Endothelial cell of umbilical vein (primary cell): Measurements from ENCODE around the gene METTL8. TPM values are rescaled to one million over a fixed set of nuclear protein-coding genes. Genes with fewer than 3 reads are reported as not detected.

Experiments used
- BruUV-seq: library from RNA; stranded (reverse); fragments of 400-500 nt; replicated peaks from 2 replicates; lab custom pipeline; 2021; lab: Mats Ljungman, UMichigan
- CTCF ChIA-PET: fragments of 300-600, 350-600 bp; sonication (Branson Sonifier 250); formaldehyde crosslinking; loops from one replicate; lab custom pipeline; 2021; ENCODE audit warnings: antibody characterized with exemption, inconsistent platforms; lab: Charles Lee
- POLR2A ChIA-PET: fragments of 300-600, 350-600 bp; sonication (Branson Sonifier 250); formaldehyde crosslinking; loops from one replicate; lab custom pipeline; 2021; ENCODE audit warnings: antibody characterized with exemption, inconsistent platforms; lab: Charles Lee
- DNase-seq: peaks from one replicate; pipeline ENCODE4 v3.0.0-alpha.2; 2011; ENCODE audit warnings: low read depth, low spot score
- FAIRE-seq: peaks from 2 replicates; lab custom pipeline; 2011; peaks lifted over from hg19 to GRCh38; lab: Jason Lieb, UNC
- H2AFZ ChIP-seq: 2 replicates; pipeline ENCODE4 v1.6.0; 2012; ENCODE audit warnings: low read depth, low read length, control low read depth, inconsistent platforms
- H3K27ac ChIP-seq: 2 replicates; pipeline ENCODE4 v1.5.1; 2011; ENCODE audit warnings: low read depth, mild to moderate bottlenecking, control low read depth, low read length, moderate library complexity; ENCODE audit not compliant: insufficient read depth
- H3K27me3 ChIP-seq, 2 experiments: 2 replicates each; pipeline versions ENCODE4 v1.6.0 to v1.6.1; 2011; ENCODE audit warnings: low read length in 2 of 2, mixed read lengths in 1 of 2; ENCODE audit not compliant: control insufficient read depth in 2 of 2, insufficient read depth in 2 of 2
- H3K36me3 ChIP-seq, 2 experiments: 2 replicates in 1 of 2; 3 replicates in 1 of 2; pipeline ENCODE4 v1.5.1; 2011; ENCODE audit warnings: low read length in 2 of 2, mild to moderate bottlenecking in 1 of 2, moderate library complexity in 1 of 2; ENCODE audit not compliant: control insufficient read depth in 2 of 2, insufficient read depth in 2 of 2; ENCODE audit errors: extremely low read depth in 1 of 2
- H3K4me1 ChIP-seq: 3 replicates; pipeline ENCODE4 v1.5.1; 2011; ENCODE audit warnings: mild to moderate bottlenecking, low read length; ENCODE audit not compliant: control insufficient read depth, insufficient read depth; ENCODE audit errors: extremely low read depth
- H3K4me2 ChIP-seq: 2 replicates; pipeline ENCODE4 v1.6.1; 2011; ENCODE audit warnings: low read length, control low read depth, mixed read lengths; ENCODE audit not compliant: insufficient read depth
- H3K4me3 ChIP-seq, 3 experiments: fragments of 200-600 bp in 1 of 3; sonication (generic), shearing (Covaris generic) in 1 of 3; replicated peaks in 1 of 3; 2 replicates each; pipeline ENCODE4 v1.5.1; 2011 to 2016; ENCODE audit warnings: control low read depth in 3 of 3, low read length in 3 of 3, mild to moderate bottlenecking in 2 of 3, inconsistent platforms in 1 of 3, low read depth in 1 of 3, moderate library complexity in 1 of 3; ENCODE audit not compliant: insufficient read depth in 1 of 3
- H3K79me2 ChIP-seq: 2 replicates; pipeline ENCODE4 v1.6.0; 2012; ENCODE audit warnings: low read length, inconsistent platforms; ENCODE audit not compliant: control insufficient read depth, insufficient read depth
- H3K9ac ChIP-seq: replicated peaks from 2 replicates; pipeline ENCODE3; 2011; ENCODE audit warnings: low read length, control low read depth; ENCODE audit not compliant: insufficient read depth; ENCODE audit errors: extremely low read depth
- H3K9me1 ChIP-seq: replicated peaks from 3 replicates; pipeline ENCODE4 v1.6.0; 2011; ENCODE audit warnings: mild to moderate bottlenecking, low read length; ENCODE audit not compliant: control insufficient read depth, insufficient read depth; ENCODE audit errors: extremely low read depth
- H3K9me3 ChIP-seq: replicated peaks from 2 replicates; pipeline ENCODE4 v1.5.1; 2012; ENCODE audit warnings: low read length, inconsistent platforms; ENCODE audit not compliant: control insufficient read depth, insufficient read depth
- H4K20me1 ChIP-seq: replicated peaks from 2 replicates; pipeline ENCODE3; 2011; ENCODE audit warnings: mild to moderate bottlenecking, low read length; ENCODE audit not compliant: control insufficient read depth, insufficient read depth; ENCODE audit errors: extremely low read depth
- CTCF ChIP-seq, 2 donors: IDR thresholded peaks; 1 replicate in 1 of 2; 2 replicates in 1 of 2; pipeline ENCODE4 v1.5.1; 2011; ENCODE audit warnings: low read length in 2 of 2, mild to moderate bottlenecking in 2 of 2, moderate library complexity in 2 of 2, control low read depth in 1 of 2, inconsistent platforms in 1 of 2, low read depth in 1 of 2; ENCODE audit not compliant: insufficient read depth in 1 of 2; ENCODE audit errors: extremely low read depth in 1 of 2
- EZH2 ChIP-seq: IDR thresholded peaks from 2 replicates; pipeline ENCODE4 v1.6.1; 2012; ENCODE audit warnings: borderline replicate concordance, low read depth, mild to moderate bottlenecking, moderate library complexity, low read length, inconsistent platforms; ENCODE audit not compliant: severe bottlenecking
- FOS ChIP-seq: IDR thresholded peaks from 2 replicates; pipeline ENCODE4 v1.6.1; 2011; ENCODE audit warnings: mild to moderate bottlenecking, low read length, moderate library complexity, borderline replicate concordance; ENCODE audit not compliant: insufficient read depth
- GATA2 ChIP-seq: IDR thresholded peaks from 2 replicates; pipeline ENCODE4 v1.7.0; 2011; ENCODE audit warnings: low read depth, mild to moderate bottlenecking, moderate library complexity, mixed read lengths, low read length; ENCODE audit not compliant: insufficient read length, insufficient read depth
- JUN ChIP-seq: IDR thresholded peaks from 2 replicates; pipeline ENCODE4 v1.6.1; 2011; ENCODE audit warnings: borderline replicate concordance, low read depth; ENCODE audit not compliant: insufficient read length, insufficient read depth
- MAX ChIP-seq: IDR thresholded peaks from 2 replicates; pipeline ENCODE4 v1.6.1; 2011; ENCODE audit not compliant: insufficient read depth, insufficient read length
- MYC ChIP-seq: IDR thresholded peaks from one replicate; pipeline ENCODE4 v1.6.1; 2011; ENCODE audit warnings: mild to moderate bottlenecking, low read depth, low read length
- POLR2A ChIP-seq: IDR thresholded peaks from 2 replicates; pipeline ENCODE4 v1.6.1; 2012; ENCODE audit warnings: low read depth, mild to moderate bottlenecking, control low read depth, low read length
- POLR2AphosphoS5 ChIP-seq: IDR thresholded peaks from 2 replicates; pipeline ENCODE4 v1.6.1; 2012; ENCODE audit warnings: low read depth, mild to moderate bottlenecking, control low read depth, low read length, moderate library complexity; ENCODE audit not compliant: insufficient read depth
- dilution Hi-C: fragments of 300-500 bp; cut with MboI; formaldehyde crosslinking; loops from one replicate; pipeline ENCODE4 v1.15.0; 2019; ENCODE audit warnings: low sequenced_read_pairs; ENCODE audit not compliant: extremely low pct_ligation_motif_present
- intact Hi-C: fragments of 100-400 bp; cut with micrococcal nuclease; formaldehyde crosslinking; loops from one replicate; pipeline ENCODE4 v1.10.0; 2022
- polyA plus RNA-seq, 4 experiments: library from polyadenylated mRNA; depleted of rRNA in 3 of 4; stranded (reverse) in 3 of 4; unstranded in 1 of 4; fragments of >200 nt; gene quantifications; 2 replicates each; pipeline versions ENCODE4 v1.2.1 to v1.2.3, GENCODE V29; 2011 to 2012; ENCODE audit warnings: missing spikeins in 1 of 4
- total RNA-seq: library from RNA; stranded (reverse); gene quantifications from 2 replicates; pipeline ENCODE4 v1.2.3, GENCODE V29; 2021

METTL8 gene
- total and polyA plus RNA-seq, 2 donors (not counting 3 experiments of a cell fraction or from before 2014, with no cell fraction given), result 7.0 to 20.2 TPM

- Histone ChIP-seq H4K20me1 (no peaks in the 10 kb centered on the region), H3K9me1 (no peaks in the 10 kb centered on the region), H3K79me2 (no peaks in the 10 kb centered on the region), H3K4me1 (peaks cover 10% of the 10 kb centered on the region), H3K4me3 (no peak overlapping the region), H3K4me2 (no peak overlapping the region), H3K9me3 (no peaks in the 10 kb centered on the region), H3K27me3 (no peaks in the 10 kb centered on the region), H3K27ac (no peak overlapping the region), H2AFZ (no peak overlapping the region), H3K36me3 (no peaks in the 10 kb centered on the region), H3K9ac (no peak overlapping the region)
- FAIRE-seq (no peak), DNase-seq (peak; percentile 37)
- BruUV-seq, result no TSS peak
- TF ChIP-seq FOS (no peak), POLR2AphosphoS5 (no peak), POLR2A (no peak), CTCF (IDR thresholded peaks at IDR 0.05; ENCODE audit: extremely low read depth in 1 of 2, insufficient read depth in 1 of 2, low read depth in 1 of 2, low read length in 2 of 2) (no peak), MYC (no peak), GATA2 (no peak), MAX (no peak), JUN (no peak), EZH2 (no peak)
- dilution Hi-C loops (no loop called here), intact Hi-C loops (no loop called here)
- CTCF ChIA-PET, result interaction anchor here (1.3 kb wide), 1 partner anchor 10 kb away, joined by 3 read pairs; no protein-coding TSS in a partner anchor
- POLR2A ChIA-PET, result no interaction called here
Observed at GRCh38 chr2:171342067-171342413, 91.8 kb downstream of the METTL8 start.
